Epidermal melanocyte (primary cell): Measurements from ENCODE around the gene NPTX2.

Experiments
- DNase-seq: peaks from one replicate; pipeline ENCODE4 v3.0.0; 2011; ENCODE audit warnings: low spot score; ENCODE audit not compliant: insufficient read length

NPTX2 gene

DNA sequence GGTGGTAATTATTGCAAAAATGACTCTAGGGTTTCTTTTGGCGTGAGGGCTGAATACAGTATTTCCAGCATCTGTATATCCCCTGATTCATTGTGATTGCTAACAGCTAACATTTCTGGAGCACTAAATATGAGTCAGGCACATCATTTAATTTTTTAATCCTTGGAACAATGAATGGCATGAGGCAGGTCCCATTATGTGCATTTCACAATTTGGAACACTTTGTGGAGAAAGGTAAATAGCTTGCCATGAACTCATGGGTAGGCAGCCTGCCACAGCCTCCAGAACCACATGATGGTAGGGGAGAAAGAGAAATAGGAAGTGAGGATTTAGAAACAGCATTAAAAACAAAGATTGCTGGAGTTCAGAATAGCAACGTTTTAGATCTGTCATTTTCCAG lies 1.7 kb downstream of the NPTX2 start:
- no peak for DNase-seq

GRCh38 chr7:98619450-98620321 lies 2.6 kb downstream of the NPTX2 start:
- DNase-seq, result no peak

GRCh38 chr7:98621573-98622482 lies 4.7 kb downstream of the NPTX2 start:
- DNase-seq, result no peak

- DNase-seq, result no peak
Measured at GRCh38 chr7:98622926-98623325, 5.8 kb downstream of the NPTX2 start.

DNA sequence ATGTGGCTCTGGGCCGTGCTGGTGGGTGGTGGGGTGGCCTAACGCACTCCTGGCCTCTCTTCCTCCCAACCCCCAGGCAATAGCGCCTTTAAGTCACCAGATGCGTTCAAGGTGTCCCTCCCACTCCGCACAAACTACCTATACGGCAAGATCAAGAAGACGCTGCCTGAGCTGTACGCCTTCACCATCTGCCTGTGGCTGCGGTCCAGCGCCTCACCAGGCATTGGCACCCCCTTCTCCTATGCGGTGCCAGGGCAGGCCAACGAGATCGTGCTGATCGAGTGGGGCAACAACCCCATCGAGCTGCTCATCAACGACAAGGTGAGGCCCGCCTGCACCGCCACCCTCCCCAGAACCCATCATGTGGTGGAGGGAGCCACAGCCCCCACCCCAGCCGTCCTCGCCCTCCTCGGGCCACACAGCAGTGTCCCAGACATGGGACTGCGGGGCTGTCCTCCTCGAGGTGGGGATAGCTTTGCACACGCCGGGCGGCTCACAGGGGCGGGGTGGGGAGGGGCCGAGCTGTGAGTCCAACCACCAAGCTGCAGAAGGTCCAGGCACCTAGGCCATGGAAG lies 7.8 kb downstream of the NPTX2 start:
- DNase-seq, result no peak

DNA sequence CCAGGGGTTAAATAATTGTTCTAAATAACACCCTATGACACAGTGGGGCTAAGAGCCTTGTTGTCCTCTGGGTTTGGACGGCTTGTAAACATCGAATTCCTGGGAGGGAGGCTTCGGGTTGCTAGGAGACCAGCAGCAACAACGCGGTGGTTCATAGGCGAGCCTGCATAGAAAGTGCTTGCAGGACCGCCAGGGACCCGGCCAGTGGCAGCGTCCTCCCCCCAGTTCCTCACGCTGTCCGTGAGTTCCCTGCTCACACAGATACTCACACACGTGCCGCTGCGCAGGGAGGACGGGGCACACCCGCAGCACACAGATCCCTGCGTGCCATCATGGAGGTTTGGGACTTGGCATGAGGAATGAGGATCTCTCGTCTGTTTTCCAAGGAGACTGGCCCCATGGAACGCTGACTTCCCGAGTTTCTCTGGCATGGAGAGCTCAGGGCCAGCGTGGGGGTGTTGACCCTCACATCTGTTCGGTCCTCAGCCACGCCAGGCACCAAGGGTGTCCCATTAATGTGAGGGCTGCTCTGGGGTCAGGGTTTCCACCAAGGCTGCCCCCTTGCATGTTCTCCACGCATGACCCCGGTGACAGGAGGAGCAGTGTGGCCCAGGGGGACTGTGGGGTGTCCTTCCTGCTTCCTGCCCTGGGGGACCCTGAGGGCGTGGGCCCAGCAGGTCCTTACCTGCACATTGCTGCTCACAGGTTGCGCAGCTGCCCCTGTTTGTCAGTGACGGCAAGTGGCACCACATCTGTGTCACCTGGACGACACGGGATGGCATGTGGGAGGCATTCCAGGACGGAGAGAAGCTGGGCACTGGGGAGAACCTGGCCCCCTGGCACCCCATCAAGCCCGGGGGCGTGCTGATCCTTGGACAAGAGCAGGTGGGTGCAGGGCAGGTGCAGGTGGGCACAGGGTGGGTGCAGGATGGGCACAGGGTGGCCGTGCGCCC lies 9.7 kb downstream of the NPTX2 start:
- no peak for DNase-seq

DNA sequence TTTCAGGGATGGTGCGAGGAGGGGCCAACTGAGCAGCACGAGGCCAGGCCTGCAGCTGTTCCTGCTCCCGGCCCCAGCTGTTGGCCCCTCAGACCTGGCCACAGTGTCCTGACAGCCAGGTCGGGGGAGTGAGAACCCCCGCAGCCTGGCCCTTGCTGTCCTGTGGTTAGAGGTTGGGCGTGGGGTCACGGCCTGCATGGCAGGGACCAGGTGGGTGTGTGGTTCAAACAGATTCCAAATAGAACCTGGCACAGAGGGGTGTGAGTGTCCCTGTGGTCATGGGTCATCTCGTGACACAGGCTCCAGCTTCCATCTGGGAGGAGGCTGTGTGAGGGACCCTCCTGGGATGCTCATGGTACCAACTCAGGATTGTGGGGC lies 10.3 kb downstream of the NPTX2 start:
- DNase-seq, result no peak

GRCh38 chr7:98628418-98628817 lies 11.3 kb downstream of the NPTX2 start:
- DNase-seq, result no peak

DNA sequence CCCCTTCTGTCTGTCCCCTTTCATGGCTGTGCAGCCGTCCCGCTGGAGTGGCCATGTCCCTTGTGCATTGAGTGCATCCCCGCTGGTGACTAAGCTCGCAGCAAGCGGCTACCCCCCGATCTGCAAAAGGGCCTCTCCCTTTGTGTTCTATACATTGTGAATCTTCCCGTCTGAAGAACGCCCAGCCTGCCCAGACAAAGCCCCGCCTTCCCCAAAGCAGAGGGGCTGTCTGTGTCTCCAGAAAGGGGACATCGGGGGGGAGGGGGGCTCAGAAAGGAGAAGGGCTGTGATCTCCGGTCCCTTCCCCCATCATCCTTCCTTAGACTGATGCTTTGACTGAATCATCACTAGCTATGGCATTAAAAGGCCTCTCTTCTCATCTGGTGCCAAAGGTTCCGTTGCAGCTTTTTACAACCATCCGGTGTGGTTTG lies 11.9 kb downstream of the NPTX2 start:
- DNase-seq, result no peak

DNA sequence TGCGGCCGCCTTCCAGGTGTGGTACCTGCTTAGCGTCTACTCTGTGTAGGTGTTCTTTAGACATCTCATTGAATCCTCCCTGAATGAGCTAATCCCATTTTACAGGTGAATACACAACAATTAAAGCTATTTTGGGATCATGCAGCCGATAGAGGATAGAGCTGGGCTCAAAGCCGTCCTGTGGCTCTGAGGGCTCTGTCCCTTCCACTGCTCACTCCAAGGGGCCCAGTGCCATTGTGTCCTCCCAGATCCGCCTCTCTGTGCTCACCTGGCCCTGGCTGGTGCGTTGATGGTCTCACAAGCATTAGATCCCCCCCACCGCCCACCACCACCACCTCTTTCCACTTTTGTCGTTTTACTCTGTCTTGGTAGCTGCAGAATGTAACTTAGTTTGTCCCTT lies 13.1 kb downstream of the NPTX2 start:
- DNase-seq, result no peak

- no peak for DNase-seq
Measured at GRCh38 chr7:98630770-98631169, 13.7 kb downstream of the NPTX2 start.

DNA sequence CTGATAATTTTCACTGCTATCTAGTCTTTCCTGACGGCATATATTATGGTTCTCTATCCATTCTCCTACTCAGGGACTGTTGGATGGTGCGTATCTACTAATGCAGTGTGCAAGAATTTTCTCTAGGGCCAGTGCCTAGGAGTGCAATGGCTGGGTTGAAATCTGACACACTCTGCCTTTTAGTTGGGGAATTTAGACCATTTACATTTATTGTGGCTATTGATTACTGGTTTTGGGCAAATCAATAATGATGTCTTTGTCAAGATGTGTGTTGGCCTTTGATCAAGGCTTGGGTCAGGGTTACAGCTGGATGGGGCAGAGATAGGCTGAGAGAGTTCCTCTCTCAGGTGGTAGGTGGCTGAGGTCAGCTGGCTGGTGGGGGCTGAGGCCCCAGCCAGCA lies 21.8 kb downstream of the NPTX2 start:
- no peak for DNase-seq

DNA sequence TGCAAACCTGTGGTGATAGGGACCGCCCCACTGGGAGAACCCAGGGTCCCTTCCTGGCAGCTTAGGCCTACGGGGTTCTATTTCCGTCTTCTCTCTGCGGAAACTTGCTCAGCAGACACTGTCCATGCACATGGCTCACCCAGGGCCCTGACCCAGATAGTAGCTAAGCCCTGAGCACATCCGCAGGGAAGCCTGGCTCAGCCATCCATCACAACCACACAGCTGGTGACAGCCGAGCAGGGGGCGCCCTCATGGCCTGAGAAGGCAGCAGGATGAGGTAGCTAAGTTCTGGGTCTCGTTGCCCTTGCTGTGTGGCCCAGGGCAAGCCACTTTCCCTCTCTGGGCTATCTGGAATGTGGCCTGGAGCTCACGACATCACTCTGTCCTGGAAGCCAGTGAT lies 23.3 kb downstream of the NPTX2 start:
- DNase-seq, result no peak

DNA sequence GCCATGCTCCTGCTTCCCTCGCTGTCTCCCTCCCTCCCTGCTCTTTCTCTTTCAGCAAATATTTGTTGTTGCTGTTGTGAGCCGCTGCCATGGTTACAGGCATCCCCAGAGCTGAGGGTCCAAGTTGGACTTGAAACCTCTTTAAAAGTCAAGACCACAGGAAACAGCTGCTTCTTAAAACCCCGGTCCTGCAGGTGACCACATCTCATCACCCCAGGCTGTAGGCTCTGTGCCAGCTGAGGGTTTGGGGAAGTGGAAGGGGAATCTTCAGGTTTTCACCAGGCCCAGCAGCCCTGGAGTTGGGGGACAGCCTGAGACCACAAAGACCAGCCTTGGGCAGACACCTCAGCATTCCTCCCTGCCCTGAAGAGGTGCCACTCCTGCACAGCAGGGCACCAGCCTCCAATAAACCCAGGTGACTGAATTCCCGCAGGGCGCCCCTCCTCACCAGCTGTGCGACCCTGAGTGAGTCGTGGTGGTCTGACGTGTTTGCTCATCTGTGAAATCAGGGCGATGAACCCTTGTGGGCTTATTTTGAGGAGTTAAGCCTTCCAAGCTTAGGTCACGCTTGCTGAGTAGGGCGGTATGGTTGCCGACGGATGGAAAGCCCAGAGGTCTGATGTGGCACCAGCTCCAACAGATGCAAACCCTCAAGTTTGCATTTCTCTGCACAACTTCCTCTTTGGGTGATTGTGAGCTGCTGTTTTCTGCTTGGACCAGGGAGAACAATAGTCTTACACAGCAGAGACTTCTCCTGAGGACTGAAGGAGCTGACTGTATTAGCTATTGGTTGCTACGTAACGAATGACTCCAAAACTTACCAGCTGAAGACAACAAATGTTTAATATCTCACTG lies 24.8 kb downstream of the NPTX2 start:
- no peak for DNase-seq

DNA sequence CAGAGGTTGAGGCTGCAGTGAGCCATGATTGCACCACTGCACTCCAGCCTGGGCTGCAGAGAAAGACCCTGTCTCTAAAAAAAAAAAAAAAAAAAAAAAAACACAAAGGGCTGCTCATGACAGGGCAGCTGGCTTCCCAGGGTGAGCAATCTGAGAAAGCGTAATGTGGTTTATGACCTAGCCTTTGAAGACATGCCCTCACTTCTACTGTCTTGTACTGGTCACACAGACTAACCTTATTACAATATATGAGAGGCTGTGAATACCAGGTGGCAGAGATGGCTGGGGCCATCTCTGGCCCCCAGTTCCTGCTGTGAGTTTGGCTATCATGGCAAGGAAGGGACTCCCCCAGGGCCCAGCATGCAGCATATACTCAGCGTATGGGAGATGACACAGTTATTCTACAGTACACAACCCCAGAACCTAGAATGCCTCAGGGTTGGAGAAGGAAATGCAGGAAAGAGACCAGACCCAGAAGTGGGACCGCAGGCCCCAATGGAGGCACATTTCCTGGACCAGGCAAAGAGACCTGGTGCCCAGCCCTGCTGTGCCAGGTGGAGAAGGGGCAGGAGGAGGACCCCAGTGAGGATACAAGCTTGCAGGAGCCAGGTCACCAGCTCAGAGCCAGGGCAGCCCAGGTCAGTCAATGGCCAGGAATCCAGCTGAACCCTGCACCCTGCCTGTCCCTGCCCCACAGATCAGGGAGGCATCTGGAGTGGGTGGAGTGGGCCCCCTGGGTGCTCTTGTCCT lies 26.3 kb downstream of the NPTX2 start:
- DNase-seq, result no peak

DNA sequence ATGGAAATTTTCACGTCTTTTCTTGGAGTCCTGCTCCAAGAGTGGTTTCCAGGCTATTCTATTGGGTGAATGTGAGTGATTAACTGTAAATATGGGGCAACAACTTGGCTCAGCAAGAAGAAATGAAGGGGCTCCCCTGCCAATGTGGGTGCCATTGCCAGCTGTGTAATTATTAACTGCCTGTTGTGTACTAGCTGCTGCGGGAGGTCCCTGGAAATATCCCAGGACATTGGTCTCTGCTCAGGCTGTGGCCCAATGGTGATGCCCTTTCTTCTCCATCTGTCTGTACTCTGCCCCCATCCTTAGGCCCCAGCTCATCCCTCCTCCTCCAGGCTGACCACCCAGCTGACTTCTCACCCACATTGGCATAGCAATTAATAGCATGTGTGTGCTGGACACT lies 29.4 kb downstream of the NPTX2 start:
- DNase-seq, result no peak

DNA sequence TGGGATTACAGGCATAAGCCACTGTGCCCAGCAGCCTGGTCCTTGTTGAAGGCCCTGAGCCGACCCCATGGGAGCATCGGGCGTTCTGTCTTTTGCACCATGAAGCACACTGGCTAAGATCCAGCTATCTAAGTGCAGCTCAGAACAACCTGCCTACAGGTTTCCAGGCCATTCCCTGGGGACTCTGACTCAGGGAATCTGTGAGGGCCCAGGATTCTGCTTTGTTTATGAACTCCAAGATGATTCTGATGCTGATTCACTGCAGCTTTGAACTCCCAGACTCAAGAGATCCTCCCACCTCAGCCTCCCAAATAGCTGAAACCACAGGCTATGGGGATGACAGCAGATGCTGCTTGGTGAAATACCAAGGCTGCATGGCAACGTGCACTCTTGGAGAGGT lies 30.2 kb downstream of the NPTX2 start:
- DNase-seq, result no peak

GRCh38 chr7:98651760-98652159 lies 34.7 kb downstream of the NPTX2 start:
- DNase-seq, result no peak

DNA sequence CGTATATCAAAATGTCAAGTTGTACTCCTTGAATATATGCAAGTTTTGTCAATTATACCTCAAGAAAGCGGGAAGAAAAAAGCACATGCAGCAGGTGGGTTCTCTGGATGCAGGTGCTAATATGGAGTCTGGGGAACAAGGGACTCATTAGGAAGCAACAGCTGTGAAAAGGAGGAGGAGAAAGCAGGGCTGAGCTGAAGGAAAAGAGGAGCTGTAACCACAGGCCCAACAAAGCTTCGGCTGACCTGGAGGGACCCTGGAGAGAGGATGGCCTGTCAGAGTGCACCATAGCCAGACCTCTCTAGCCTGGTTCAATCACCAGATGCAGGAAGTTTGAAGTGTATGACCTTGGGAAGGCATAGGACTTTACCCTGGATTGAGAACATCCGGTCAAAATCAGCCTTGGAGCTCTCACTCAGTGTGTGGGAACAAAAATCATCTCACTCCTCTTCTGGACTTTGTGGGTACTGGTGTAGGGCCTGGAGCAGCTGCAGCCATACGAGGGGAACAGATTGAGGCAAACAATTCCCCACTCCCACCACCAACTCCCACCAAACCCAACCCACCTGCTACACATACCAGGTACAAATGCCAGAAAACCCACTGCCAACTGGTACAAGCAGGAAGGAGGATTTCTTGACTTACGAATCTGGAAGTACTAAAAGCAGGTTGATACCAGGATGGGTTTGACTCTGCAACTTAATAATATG lies 36.7 kb downstream of the NPTX2 start:
- no peak for DNase-seq
